ENCODE results near the gene ST7L.

The ST7L gene

GRCh38 chr1:112544751-112545150 is 74.2 kb downstream of the ST7L start:
- no peak for DNase-seq

GRCh38 chr1:112544011-112544688 is 74.8 kb downstream of the ST7L start:
- DNase-seq: no peak

- DNase-seq: no peak
Measured at GRCh38 chr1:112542206-112542973, 76.6 kb downstream of the ST7L start.

- no peak for DNase-seq
Measured at GRCh38 chr1:112541299-112541698, 77.6 kb downstream of the ST7L start.

- DNase-seq: no peak
Measured at GRCh38 chr1:112540226-112540794, 78.6 kb downstream of the ST7L start.

GRCh38 chr1:112538883-112539282 is 80.1 kb downstream of the ST7L start:
- no peak for DNase-seq

- no peak for DNase-seq
Measured at GRCh38 chr1:112537456-112537855, 81.5 kb downstream of the ST7L start.

- DNase-seq: no peak
Measured at GRCh38 chr1:112536561-112536960, 82.4 kb downstream of the ST7L start.

GRCh38 chr1:112533029-112533428 is 85.9 kb downstream of the ST7L start:
- no peak for DNase-seq

- no peak for DNase-seq
Measured at GRCh38 chr1:112532064-112532463, 86.9 kb downstream of the ST7L start.

GRCh38 chr1:112530832-112531231 is 88.1 kb downstream of the ST7L start:
- no peak for DNase-seq

- no peak for DNase-seq
Measured at GRCh38 chr1:112529301-112529700, 89.6 kb downstream of the ST7L start.

- no peak for DNase-seq
Measured at GRCh38 chr1:112528076-112528475, 90.9 kb downstream of the ST7L start.

- DNase-seq: no peak
Measured at GRCh38 chr1:112527266-112528010, 91.5 kb downstream of the ST7L start.

- no peak for DNase-seq
Measured at GRCh38 chr1:112524986-112525385, 94.0 kb downstream of the ST7L start.

- DNase-seq: no peak
Measured at GRCh38 chr1:112524251-112524650, 94.7 kb downstream of the ST7L start.

- no peak for DNase-seq
Measured at GRCh38 chr1:112522621-112523020, 96.3 kb downstream of the ST7L start.

- DNase-seq: no peak
Measured at GRCh38 chr1:112520166-112520565, 98.8 kb downstream of the ST7L start.

- DNase-seq: no peak
Measured at GRCh38 chr1:112518186-112518585, 100.8 kb downstream of the ST7L start.

GRCh38 chr1:112517646-112518045 is 101.3 kb downstream of the ST7L start:
- no peak for DNase-seq

GRCh38 chr1:112517231-112517630 is 101.7 kb downstream of the ST7L start:
- DNase-seq: no peak

- DNase-seq: no peak
Measured at GRCh38 chr1:112516141-112516540, 102.8 kb downstream of the ST7L start.

GRCh38 chr1:112515311-112516009 is 103.5 kb downstream of the ST7L start:
- DNase-seq: no peak
